ENCODE results near the gene HCFC1. TPM values are rescaled to one million over a fixed set of nuclear protein-coding genes. Genes with fewer than 3 reads are reported as not detected.

The HCFC1 gene
- polyA plus RNA-seq, 1 donor = 30.7 TPM

- no peak for DNase-seq (ENCODE audit: low read depth)
Observed at GRCh38 chrX:153974003-153974725, 2.5 kb upstream of the HCFC1 start.

- DNase-seq (ENCODE audit: low read depth) = no peak
Observed at GRCh38 chrX:153973127-153974002, 1.7 kb upstream of the HCFC1 start.

GRCh38 chrX:153972368-153973126, 929 bp upstream of the HCFC1 start, which contains the start of gene TMEM187:
TMEM187 (plus strand) TSS chrX:153972754; CDS start chrX:153982063, 9,309 bp downstream.
- peak; percentile 74 for DNase-seq (ENCODE audit: low read depth)

- no peak for DNase-seq (ENCODE audit: low read depth)
Observed at GRCh38 chrX:153971124-153971449, 531 bp downstream of the HCFC1 start.

- peak; percentile 67 for DNase-seq (ENCODE audit: low read depth)
Observed at GRCh38 chrX:153970357-153971123, 1.1 kb downstream of the HCFC1 start.

- DNase-seq (ENCODE audit: low read depth) = no peak
Observed at GRCh38 chrX:153969904-153970356, 1.7 kb downstream of the HCFC1 start.

- DNase-seq (ENCODE audit: low read depth) = no peak
Observed at GRCh38 chrX:153969125-153969903, 2.3 kb downstream of the HCFC1 start.

GRCh38 chrX:153968754-153969124, 2.9 kb downstream of the HCFC1 start:
- DNase-seq (ENCODE audit: low read depth) = no peak

GRCh38 chrX:153968255-153968654, 3.4 kb downstream of the HCFC1 start:
- no peak for DNase-seq (ENCODE audit: low read depth)

- DNase-seq (ENCODE audit: low read depth) = no peak
Observed at GRCh38 chrX:153967536-153968224, 3.9 kb downstream of the HCFC1 start.

GRCh38 chrX:153966841-153967535, 4.6 kb downstream of the HCFC1 start:
- no peak for DNase-seq (ENCODE audit: low read depth)

- no peak for DNase-seq (ENCODE audit: low read depth)
Observed at GRCh38 chrX:153966283-153966688, 5.3 kb downstream of the HCFC1 start.

- no peak for DNase-seq (ENCODE audit: low read depth)
Observed at GRCh38 chrX:153965406-153965805, 6.2 kb downstream of the HCFC1 start.

- DNase-seq (ENCODE audit: low read depth) = no peak
Observed at GRCh38 chrX:153964105-153964504, 7.5 kb downstream of the HCFC1 start.

GRCh38 chrX:153963546-153963945, 8.1 kb downstream of the HCFC1 start:
- no peak for DNase-seq (ENCODE audit: low read depth)

- DNase-seq (ENCODE audit: low read depth) = no peak
Observed at GRCh38 chrX:153961292-153961691, 10.3 kb downstream of the HCFC1 start.

GRCh38 chrX:153960786-153961185, 10.8 kb downstream of the HCFC1 start:
- no peak for DNase-seq (ENCODE audit: low read depth)

- no peak for DNase-seq (ENCODE audit: low read depth)
Observed at GRCh38 chrX:153960077-153960476, 11.5 kb downstream of the HCFC1 start.

- DNase-seq (ENCODE audit: low read depth) = no peak
Observed at GRCh38 chrX:153959649-153960048, 12.0 kb downstream of the HCFC1 start.

Measured in forelimb muscle (tissue), 1 donor.